Right lung (tissue), 5 donors: ENCODE data around the gene TUBB1. TPM values are rescaled to one million over a fixed set of nuclear protein-coding genes. Genes with fewer than 3 reads are reported as not detected.
"Not testable (repeated sequence)": the region's sequence is repeated elsewhere in the genome, so short reads cannot be mapped to it uniquely, and the experiment has no call there.

Experiments
- DNase-seq, 2 donors: peaks; one replicate each; pipeline ENCODE4 v3.0.0-alpha.2; 2013
- polyA plus RNA-seq, 5 donors: library from polyadenylated mRNA; unstranded; fragments of 120-200 nt; gene quantifications; one replicate each; pipeline versions ENCODE4 v1.2.1 to v1.2.3, GENCODE V29; 2013; ENCODE audit warnings: inconsistent platforms in 1 of 5, low replicate concordance in 1 of 5; ENCODE audit not compliant: insufficient read length in 5 of 5, insufficient read depth in 1 of 5

Gene TUBB1
- polyA plus RNA-seq, 5 donors = 3.1 to 5.7 (median 4.4) TPM

DNA sequence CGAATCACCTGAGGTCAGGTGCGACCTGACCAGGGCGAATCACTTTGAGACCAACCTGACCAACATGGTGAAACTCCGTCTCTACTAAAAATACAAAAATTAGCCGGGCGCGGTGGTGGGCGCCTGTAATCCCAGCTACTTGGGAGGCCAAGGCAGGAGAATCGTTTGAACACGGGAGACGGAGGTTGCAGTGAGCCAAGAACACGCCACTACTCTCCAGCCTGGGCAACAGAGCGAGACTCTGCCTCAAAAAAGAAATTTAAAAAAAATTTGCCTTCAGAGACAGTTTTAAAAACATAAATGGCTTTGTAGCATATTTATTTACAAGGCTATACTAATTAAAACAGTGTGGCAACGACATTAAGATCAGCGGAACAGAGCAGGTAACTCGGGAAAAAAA, 22.3 kb downstream of the TUBB1 start:
- DNase-seq = not testable (repeated sequence)

DNA sequence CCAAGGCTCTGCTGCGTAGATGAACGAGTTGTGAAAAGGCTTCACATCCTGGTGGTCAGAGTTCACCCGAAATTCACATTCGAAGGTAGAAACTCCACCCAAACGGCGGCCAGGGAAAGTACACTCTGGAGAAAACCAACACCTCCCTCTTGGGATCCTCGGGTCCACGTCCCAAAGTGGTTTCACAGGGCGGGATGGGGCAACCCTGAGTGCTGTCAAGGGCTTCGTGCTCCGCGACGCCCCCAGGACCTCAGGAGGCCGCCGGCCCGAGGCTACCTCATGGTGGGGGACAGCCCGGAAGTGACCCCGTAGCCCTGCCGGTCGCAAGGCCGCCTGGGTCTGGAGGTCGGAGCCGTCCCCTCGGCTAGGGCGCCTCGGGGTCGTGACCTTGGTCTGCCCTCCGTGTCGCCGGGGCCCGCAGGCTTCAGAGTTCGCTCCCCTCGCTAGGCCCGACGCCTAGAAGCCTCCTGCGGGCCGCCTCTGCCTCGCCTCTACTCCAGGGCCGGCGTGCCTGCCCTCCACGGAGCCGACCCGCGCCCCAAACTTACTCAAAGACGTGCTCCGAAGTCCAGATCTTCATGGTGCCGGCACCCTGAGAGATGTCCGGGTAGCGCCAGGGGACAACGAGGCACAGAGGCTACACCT, 23.0 kb downstream of the TUBB1 start, which contains the start of gene PRELID3B:
Gene PRELID3B, minus strand, starts transcription at position 636 of the 645 bp plus-strand sequence. Its CDS starts 56 bp downstream, at position 580.
- no peak for DNase-seq

DNA sequence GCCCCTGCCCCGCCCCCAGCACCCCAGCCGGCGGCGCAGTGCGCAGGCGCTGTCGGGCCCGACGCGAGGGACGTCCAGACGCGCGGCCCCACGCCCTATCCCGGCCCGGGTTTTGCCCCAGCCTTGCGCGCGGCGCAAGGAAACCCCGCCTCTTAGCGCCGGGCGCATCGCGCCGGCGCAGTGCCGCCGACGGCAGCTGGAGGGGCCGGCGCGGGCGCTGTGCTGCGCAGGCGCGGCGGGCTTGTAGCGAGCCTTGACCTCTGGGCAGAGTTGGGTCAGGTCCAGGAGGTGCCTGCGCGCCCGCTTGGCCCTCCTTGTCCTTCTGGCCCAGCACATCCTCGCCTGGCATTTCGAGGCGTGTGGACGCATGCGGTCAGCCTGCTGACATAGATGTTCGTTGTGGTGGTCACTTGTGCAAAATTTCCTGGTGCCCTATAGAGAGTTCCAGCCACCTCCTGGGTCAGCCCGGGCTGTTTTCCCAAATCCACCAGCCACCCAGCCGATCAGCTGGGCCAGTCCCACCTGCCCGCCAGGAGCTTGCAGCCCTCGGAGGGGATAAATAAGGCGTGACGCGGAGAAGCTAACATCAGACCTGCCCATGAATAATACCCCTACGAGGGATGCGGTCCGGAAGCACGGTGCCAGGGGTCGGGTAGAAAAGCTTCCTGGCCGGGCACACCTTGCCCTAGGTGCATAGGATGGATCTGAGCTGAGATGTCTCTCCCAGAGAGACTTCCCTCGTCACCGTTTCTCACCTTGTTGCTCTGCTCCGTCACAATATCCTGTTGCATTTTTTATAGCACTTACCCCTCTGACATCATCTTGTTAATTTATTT, 23.8 kb downstream of the TUBB1 start:
- peak; percentile 93 for DNase-seq

DNA sequence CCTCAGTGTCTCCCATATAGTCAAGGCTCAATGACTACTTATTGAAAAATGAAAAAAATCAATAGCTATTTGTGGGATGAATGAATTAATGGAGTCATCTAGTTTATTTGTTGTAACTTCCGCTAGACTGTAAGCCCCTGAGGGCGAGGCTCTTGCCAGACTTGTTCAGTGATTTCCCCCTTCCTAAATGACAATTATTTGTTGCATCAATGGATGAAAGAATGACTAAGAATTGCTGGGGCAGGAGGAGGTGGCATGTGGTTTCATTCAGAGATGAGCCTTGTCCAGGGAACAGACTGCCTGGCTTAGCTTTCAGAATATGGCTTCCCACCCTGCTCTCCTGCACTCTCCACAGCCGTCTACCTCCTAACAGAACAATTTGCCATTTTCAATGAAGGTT, 24.5 kb downstream of the TUBB1 start:
- no peak for DNase-seq

DNA sequence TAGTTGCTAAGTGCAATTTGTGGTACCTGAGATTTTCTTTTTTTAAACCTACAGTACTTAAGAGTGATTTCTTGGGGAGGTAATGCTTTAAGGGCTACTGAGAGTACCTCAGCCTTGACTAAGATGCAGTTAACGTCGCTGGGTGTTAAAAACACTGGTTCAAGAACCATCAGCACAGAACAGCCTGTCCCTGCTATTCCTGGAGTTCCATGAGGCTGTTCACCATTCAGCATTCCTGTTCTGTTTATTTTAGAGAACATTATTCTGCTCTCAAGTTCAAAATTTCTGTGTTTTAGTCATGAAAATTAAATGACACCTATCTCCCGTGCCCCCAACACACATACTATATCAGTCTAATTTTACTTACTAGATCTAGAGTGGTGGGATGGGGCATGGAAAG, 25.1 kb downstream of the TUBB1 start:
- DNase-seq = no peak

DNA sequence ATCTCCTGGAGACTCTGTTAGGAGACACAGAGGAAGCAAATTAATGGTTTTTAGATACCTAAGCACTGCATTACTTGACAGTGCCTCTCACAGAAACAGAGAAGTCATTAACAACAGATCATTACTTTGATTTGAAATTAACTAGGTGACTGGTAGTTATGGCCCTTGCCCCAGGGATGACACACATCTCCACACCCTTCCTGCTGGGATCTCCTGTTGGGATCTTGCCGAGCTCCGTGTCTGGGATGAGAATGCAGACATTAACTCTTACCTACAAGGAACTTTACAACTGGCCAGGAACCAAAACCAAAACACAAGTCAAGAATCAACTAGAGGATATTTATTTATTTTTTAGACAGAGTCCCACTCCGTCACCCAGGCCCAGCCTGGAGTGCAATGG, 25.6 kb downstream of the TUBB1 start:
- DNase-seq = no peak

DNA sequence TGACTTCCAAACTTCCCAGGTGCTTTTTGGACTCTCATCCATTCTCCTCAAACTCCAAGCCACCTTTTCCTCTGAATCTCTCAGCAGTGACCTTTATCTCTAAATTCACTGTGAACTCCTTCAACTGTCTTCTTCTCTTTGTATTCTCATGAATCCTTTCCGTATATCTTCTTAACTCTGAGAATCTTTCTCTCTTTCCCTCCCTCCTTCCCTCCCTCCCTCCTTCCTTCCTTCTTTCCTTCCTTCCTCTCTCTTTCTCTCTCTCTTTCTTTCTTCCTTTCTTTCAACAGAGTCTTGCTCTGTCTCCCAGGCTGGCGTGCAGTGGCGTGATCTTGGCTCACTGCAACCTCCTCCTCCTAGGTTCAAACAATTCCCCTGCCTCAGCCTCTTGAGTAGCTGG, 27.6 kb downstream of the TUBB1 start:
- DNase-seq = no peak

DNA sequence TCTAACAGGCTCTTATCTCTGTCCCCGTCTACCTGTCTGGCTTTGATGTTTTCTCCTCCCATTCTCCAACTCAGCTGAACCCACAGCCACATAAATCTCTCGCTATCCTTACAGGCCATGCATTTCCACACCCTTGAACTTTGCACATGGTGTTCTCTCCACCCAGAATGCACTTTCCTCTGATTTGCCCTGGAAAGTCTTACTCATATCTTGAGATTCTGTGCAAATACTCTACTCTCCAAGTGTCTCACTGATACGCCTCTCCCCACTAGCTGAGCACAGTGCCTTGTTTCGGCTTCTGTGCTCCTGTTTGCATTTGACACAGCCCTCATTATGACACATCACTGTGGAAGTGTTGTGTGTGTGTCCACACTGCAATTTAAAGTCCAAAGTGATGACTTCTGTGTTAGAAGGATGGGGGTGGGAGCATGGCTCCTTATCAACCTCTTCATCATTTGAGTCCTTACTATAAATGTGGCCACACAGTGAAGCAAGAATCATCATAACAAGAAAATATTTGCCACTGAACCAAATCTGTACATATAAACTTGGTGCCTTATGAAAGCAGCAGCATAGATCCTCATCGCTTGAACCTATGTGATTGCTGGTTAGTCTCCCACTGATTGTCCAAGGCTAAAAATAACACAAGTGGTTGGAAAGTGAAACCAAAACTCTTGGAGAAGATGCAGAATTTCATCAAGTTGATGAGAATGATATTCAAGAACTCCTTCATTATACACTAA, 28.9 kb downstream of the TUBB1 start:
- peak in 1 of 2 donors; percentile 13 for DNase-seq

DNA sequence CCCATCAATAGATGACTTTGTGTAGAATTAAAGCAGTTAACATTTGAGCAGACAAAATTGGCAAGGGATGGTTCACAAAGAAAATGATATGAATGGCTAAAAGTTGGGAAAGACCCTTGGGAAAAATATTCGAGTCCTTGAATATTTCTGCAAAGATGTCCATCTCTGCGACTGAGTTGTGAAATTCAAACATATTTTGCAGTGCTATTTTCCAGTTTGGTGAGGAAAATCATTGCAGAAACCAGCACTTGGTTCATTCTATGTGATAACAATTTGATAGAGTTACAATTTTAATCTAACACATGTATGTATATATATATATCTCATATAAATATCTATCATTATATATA, 29.4 kb downstream of the TUBB1 start:
- DNase-seq = no peak

DNA sequence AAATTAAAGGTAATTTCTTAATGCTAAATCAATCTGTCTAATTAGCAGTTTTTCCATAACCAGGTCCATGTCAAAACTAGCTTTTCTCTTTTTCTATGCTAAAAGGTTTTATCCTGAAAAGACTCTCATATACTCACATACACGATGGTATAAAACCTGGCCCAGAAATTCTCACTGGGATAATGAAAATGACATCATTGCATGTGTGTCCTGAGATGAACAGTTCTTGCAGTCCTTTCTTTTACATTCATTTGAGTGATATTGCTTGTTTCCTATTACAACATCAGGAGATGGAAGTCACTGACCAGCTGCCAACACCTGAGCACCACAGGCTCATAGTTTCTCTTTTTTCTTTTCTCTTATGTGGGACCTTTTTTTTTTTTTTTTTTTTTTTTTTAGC, 31.2 kb downstream of the TUBB1 start:
- no peak for DNase-seq

DNA sequence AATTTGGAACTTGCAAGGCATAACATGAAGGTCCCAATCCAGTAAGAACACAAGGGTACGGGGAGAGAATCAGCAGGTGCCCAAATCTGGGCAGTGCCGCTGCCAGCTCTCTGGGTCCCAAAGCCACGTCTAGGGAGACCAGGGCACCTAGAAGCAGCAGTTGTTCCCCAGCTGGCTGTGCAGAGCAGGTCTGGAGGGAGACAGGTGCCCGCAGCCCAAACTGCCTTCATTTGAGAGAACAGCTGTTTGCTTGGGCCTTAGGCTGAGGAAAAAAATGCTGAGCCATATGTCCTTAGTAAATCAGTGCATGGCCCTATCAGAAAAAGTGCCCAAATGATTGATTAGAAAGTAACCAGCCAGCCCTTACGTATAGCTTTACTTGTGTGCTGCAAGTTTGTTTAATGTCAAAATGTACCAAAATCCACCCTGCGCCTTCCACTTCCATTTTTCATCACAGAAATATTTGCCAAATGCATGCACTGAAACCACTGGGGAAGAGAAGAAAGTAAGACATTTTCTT, 32.5 kb downstream of the TUBB1 start:
- no peak for DNase-seq

DNA sequence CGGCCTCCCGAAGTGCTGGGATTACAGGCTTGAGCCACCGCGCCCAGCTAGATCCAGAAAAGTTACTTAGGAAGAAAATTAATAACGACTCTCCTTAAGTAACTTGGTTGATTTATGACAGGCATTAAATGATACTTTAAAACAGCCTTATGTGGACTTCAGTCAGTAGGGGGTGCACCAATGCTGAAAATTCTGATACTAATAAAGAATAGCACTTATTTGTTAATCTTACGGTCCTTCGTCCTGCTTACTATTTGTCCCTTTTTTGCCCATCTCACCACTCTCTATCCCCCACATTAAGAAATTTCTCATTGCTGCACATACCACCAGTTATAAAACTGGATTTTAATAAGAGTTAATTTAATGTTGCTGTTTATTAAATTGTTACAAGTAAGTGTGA, 36.1 kb downstream of the TUBB1 start:
- no peak for DNase-seq

DNA sequence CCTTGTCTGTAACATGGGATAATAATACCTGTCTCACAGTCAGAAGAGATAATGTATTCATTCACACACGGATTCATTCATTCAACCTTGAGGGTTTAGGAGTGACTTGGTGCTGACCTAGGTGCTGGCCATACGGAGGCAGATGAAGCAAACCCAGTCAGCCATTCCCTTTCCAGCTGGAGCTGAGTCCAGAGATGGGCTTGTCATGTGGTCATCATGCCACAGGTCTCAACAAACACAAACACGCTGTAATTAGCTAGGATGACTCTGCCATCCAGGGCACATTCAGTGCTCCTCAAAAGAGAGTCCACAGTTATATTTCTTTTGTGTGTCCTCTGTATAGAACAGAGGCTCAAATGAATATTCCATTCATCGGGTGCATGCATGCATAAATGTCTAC, 42.9 kb downstream of the TUBB1 start:
- no peak for DNase-seq

DNA sequence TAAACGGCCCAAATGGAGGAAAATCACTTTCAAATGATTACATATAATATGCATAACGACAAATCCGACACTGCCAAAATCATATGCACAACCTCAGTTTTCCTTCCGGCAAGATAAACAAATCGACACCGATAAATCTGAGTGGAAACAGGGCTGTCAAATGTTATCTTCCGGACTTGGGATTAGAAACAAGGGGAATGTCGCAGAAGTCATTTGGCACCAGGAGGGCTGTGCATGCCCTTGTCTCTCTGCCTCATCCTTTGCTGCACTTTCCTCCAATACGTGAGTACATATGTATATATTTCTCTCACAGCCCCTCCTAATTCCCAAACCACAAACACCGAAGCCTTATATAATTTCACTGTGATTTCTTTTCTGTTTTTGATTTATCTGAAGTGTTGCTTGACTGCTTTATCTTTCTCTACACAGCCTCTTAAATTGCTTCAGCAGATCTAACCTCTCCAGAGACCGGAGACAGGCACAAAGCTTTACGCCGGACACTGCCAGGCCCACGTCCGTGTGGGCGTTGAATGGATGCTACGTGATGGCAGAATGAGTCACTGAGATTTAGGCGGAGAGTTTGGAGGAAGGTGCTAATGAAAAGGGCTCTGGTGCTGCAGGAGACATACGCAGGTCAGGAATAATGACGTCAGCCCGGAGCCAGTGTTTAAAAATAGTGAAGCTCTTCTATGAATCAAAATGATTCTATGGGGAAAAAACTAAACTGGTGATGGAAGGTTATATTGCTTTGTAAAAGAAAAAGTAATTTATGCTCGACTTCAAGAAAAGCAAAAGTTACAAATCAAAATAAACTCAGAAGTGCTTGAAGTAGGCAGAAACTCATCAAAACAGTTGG, 44.4 kb downstream of the TUBB1 start:
- DNase-seq = no peak

DNA sequence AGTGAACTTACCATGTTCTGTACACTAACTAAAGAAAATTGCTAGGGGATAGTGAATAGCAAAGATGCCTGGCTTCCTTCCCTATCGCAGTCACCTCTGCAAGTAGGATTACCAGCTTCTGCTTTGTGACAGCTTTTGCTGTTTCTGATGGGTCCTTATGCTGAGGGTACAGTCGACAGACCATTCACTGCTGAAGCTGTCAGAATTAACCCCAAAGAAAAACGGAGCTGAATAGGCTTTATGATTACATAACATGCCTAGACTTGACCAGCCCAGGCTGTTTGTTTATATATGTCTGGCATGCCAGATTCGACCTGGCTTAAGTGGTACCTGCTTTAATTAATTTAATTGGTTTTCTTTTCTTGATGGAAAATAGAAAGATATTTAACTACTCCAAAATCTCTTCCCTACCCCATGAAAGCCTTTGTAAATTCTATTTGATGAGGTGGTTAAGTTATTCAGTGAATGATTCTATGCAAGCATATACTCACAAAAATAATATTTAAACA, 45.0 kb downstream of the TUBB1 start:
- DNase-seq = no peak

DNA sequence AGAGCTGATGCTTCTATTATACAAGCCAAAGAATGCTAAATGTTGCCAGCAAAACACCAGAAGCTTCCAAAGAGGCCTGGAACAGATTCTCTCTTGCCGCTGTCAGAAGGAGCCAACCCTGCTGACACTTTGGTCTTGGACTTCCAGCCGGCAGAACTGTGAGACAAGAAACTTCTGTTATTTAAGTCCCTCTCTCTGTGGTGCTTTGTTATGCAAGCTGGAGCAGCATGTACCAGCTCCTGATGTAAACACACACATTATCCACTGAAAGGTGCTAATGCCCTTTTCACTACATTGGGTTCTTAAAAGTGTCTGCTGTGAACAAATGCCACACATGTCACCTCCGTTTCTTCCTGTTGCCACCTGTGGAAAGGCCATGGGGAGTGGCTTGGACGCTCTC, 49.3 kb downstream of the TUBB1 start:
- no peak for DNase-seq

DNA sequence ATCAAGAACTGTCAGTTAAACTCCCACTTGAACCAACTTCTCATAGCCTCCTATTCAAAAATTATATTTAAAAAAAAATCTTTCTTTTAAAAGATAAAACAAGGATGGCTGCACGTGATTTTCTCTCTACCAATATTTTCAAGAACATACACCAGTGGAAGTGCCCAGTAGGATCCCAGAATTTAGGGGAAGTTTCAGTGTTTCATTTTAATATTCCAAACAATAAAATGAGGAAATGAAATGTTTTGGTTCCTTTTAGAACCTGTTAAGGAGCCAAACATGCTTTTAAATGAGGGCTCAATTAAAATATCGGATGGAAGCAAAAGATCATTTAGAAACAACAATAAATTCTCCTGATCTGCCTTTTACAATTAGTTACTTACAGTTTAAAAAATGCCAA, 49.8 kb downstream of the TUBB1 start:
- no peak for DNase-seq

DNA sequence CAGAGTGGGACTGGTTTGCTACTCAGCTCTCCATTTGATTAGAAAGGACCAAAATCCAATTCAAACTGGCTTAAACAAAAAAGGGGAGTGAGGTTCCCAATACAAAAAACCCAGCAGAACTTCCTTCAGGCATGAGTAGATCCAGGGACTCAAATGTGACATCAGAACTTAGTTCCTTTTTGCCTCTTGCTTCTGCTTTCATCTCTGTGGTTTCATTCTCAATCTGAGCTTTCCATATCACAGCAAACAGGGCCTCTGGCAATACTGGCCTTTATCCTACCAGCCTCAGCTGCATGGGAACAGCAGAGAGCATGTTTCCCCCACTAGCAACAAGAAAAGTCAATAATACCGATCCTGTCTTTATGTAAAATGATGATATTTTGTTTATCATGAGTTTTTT, 52.0 kb downstream of the TUBB1 start:
- no peak for DNase-seq

DNA sequence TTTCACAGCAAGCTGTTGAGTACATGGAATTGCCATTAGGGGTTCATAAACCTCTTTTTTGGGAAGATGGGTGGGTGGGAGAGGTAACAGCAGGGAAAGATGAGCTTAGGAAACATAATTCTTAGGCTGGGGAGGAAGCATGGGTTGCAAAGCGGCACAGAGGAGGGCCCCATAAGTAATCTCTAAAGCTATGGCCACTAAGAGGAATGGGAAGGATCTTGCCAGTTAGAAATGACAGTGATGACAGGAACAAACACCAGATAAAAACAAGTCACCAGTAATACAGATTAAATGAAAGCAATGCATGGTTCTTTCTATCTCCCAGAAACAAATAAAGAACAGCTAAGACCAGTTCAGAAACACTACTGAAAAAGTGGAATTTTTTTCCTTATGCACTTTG, 54.4 kb downstream of the TUBB1 start:
- DNase-seq = no peak

DNA sequence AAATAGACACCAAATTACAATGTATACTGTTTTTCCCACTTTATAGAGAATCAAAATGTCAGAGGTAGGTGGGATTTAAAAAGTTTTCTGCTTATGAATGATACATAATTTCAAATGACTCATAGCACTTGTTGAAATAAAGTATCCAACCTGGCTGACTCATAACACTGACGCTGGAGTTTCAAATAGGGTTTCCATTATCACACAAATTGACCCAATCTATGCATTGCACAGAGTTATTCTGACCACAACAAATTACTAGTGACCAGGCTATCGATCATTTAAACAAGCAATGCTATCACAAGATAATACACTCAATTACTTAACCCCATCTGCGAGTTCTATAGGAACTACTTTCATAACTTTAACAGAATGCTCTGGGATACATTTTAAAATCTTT, 55.2 kb downstream of the TUBB1 start:
- no peak for DNase-seq

DNA sequence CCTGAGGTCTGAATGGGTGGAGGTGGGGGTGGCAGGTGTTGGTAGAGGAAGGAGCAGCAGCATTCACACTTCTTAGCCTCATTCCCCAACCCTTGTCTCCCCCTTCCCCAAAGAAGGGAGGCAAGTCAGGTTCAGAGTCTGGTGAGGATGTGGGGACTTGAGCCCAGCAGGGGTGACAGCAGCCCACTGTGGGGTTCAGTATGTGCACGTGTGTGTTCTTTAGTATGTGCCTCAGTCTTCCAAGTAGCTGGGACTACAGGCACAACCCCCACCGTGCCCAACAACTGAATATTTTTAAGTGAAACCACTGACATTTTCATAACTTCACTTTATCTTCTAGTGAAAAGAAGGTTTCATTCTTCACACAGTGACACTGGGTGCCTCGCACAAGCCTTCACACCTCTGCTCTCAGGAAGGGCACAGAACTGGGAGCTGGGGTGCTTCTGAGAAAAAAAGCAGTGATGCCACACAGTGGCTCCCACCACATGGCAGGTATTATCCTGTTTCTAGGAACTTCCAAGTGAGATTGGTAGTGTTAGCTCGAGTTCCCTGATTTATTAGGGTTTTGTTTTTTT, 56.8 kb downstream of the TUBB1 start:
- no peak for DNase-seq
